22Rv1 (cell line): ENCODE results near the gene RNF112.

Experiments used
- H3K27ac ChIP-seq: fragments of 450-650 bp; 2 replicates; pipeline ENCODE4 v1.5.1; 2017
- ZFX ChIP-seq: fragments of 450-650 bp; IDR thresholded peaks from 2 replicates; pipeline ENCODE4 v1.6.1; 2017; ENCODE audit warnings: antibody characterized with exemption, borderline replicate concordance
- TF ChIP-seq, protein P1 (sequence below): fragments of 450-650 bp; IDR thresholded peaks from 2 replicates; pipeline ENCODE4 v1.5.1; 2017; ENCODE audit warnings: mild to moderate bottlenecking

RNF112 gene

DNA sequence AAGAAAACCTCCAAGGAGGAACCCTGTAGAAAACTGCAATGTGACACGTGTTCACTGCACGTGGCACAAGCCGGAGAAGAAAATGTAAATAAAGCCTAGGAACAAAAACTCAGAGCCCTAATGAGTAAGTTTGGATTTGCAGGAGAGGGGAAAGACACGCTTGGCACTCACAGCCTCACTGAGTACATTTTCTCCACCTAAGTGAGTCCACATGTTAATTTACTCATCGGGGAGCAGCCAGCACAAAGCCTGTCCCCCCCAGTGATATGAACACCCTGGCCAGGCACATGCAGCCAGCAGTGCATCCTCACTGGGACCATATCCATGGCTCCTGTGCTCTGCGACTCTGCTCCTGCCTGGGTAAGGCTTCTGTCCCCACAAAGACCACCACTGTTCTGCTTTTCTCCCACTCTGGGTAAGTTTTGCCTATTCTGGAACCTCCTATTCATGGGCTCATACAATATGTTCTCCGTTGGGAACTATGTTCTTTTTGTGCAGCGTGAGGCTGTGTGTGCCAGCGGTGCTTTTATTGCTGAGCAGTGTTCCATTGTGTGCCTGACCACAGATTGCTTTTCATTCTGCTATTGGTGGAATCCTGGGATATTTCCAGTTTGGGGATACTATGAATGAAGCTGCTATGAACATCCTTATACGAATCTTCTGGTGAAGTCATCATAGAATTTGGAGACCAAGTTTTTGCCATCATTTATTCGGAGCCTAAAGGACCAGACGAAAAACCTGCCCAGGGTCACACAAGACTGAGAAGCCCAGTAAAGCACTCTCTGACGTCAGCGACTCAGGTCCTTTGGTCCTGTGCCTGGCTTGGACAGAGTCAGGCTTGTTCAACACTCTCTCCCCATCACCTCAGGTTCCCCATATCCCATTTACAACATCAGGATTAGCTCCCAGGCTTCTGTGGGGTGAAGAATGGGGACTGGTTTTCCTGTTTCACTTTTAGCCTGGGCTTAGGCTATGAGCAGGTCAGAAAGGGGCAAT, 53.3 kb downstream of the RNF112 start:
- TF ChIP-seq, protein P1, sequence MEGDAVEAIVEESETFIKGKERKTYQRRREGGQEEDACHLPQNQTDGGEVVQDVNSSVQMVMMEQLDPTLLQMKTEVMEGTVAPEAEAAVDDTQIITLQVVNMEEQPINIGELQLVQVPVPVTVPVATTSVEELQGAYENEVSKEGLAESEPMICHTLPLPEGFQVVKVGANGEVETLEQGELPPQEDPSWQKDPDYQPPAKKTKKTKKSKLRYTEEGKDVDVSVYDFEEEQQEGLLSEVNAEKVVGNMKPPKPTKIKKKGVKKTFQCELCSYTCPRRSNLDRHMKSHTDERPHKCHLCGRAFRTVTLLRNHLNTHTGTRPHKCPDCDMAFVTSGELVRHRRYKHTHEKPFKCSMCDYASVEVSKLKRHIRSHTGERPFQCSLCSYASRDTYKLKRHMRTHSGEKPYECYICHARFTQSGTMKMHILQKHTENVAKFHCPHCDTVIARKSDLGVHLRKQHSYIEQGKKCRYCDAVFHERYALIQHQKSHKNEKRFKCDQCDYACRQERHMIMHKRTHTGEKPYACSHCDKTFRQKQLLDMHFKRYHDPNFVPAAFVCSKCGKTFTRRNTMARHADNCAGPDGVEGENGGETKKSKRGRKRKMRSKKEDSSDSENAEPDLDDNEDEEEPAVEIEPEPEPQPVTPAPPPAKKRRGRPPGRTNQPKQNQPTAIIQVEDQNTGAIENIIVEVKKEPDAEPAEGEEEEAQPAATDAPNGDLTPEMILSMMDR: no peak
- no peak for TF ChIP-seq ZFX
- H3K27ac ChIP-seq: no peak overlapping the region
